ENCODE data around the gene NPPB.

NPPB gene

DNA sequence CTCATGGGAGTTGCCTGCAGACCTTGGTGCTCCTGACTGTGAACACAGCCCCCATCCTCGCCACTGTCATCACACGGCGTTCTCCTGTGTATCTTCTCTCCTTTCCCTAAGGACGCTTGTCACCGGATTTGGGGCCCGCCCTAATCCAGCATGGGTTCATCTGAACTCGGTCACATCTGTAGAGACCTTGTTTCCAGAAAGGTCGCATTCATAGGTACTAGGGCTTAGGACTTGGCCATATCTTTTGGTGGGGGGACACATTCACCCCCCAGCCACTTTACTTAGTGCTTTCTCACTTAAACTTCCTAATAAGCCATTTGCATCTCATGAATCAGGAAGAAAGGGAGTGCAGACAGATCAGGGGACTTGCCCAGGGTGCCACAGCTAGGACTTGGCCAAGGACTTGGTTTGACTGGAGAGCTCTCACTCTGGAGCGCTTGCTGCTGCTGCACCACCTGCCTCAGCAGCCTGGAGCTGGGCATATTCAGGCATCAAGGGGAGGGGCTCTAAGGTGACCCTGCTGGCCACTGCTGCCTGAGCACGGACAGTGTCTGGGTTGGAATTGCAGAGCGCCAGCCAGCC, 20.9 kb downstream of the NPPB start:
- TF ChIP-seq CEBPB (IDR thresholded peaks at IDR 0.05): no peak
- TF ChIP-seq, protein P1, sequence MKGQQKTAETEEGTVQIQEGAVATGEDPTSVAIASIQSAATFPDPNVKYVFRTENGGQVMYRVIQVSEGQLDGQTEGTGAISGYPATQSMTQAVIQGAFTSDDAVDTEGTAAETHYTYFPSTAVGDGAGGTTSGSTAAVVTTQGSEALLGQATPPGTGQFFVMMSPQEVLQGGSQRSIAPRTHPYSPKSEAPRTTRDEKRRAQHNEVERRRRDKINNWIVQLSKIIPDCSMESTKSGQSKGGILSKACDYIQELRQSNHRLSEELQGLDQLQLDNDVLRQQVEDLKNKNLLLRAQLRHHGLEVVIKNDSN (IDR thresholded peaks at IDR 0.05): no peak
- no peak for TF ChIP-seq EGR1 (IDR thresholded peaks at IDR 0.05)
- TF ChIP-seq, protein P2, sequence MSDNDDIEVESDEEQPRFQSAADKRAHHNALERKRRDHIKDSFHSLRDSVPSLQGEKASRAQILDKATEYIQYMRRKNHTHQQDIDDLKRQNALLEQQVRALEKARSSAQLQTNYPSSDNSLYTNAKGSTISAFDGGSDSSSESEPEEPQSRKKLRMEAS (IDR thresholded peaks at IDR 0.05): no peak
- TF ChIP-seq TAF1 (IDR thresholded peaks at IDR 0.05; ENCODE audit: low read depth): no peak
- TF ChIP-seq FOXM1 (IDR thresholded peaks at IDR 0.05; ENCODE audit: borderline replicate concordance, low read depth): no peak
- TF ChIP-seq ZBTB7A (IDR thresholded peaks at IDR 0.05; ENCODE audit: low read depth): no peak
- no peak for TF ChIP-seq RAD21 (IDR thresholded peaks at IDR 0.05; ENCODE audit: low read depth)
- TF ChIP-seq NFIC (IDR thresholded peaks at IDR 0.05): no peak
- TF ChIP-seq EP300 (IDR thresholded peaks at IDR 0.05; ENCODE audit: borderline replicate concordance): no peak
- no peak for TF ChIP-seq TCF12 (IDR thresholded peaks at IDR 0.05; ENCODE audit: low read depth)
- no peak for TF ChIP-seq TEAD4 (IDR thresholded peaks at IDR 0.05)
- TF ChIP-seq YY1 (IDR thresholded peaks at IDR 0.05; ENCODE audit: low read depth): no peak

DNA sequence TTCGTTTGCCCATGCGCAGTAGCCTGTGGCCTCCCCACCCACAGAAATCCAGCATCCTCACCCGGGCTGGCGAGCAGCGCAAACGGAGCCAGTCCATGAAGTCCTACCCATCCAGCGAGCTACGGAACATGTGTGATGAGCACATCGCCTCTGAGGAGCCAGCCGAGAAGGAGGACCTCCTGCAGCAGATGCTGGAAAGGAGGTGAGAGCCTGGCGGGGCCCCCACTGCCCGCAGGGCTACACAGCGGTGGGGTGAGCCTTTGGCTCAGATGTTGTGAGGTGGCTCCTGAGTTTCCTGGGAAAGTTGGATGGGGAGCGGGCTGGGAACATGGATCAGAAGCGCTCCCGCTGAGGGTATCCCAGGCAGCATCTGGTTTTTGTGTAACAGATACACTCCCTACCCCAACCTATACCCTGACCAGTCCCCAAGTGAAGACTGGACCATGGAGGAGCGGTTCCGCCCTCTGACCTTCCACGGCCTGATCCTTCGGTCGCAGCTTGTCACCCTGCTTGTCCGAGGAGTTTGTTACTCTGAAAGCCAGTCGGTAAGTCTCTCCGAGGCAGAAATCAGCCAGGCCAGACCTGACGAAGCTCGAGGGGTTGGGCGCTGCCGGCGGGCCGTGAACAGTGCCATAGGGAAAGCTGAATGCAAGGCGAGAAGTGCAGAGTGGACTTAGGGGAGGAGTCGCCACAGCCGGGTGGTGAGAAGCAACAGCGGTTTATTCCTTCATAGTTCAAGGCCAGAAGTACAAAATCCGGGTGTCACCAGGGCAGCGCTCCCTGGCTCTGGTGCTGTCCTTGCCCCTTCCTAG, 21.6 kb downstream of the NPPB start:
- no peak for TF ChIP-seq ZBTB7A (IDR thresholded peaks at IDR 0.05; ENCODE audit: low read depth)
- no peak for TF ChIP-seq RAD21 (IDR thresholded peaks at IDR 0.05; ENCODE audit: low read depth)
- TF ChIP-seq EP300 (IDR thresholded peaks at IDR 0.05; ENCODE audit: borderline replicate concordance): no peak
- TF ChIP-seq FOXM1 (IDR thresholded peaks at IDR 0.05; ENCODE audit: borderline replicate concordance, low read depth): no peak
- TF ChIP-seq, protein P1 (IDR thresholded peaks at IDR 0.05): no peak
- no peak for TF ChIP-seq TEAD4 (IDR thresholded peaks at IDR 0.05)
- TF ChIP-seq, protein P2 (IDR thresholded peaks at IDR 0.05): no peak
- no peak for TF ChIP-seq TAF1 (IDR thresholded peaks at IDR 0.05; ENCODE audit: low read depth)
- no peak for TF ChIP-seq TCF12 (IDR thresholded peaks at IDR 0.05; ENCODE audit: low read depth)
- no peak for TF ChIP-seq NFIC (IDR thresholded peaks at IDR 0.05)
- TF ChIP-seq YY1 (IDR thresholded peaks at IDR 0.05; ENCODE audit: low read depth): no peak
- TF ChIP-seq CREB1 (IDR thresholded peaks at IDR 0.05; ENCODE audit: low read depth): no peak
- TF ChIP-seq CEBPB (IDR thresholded peaks at IDR 0.05): no peak
- TF ChIP-seq EGR1 (IDR thresholded peaks at IDR 0.05): no peak

DNA sequence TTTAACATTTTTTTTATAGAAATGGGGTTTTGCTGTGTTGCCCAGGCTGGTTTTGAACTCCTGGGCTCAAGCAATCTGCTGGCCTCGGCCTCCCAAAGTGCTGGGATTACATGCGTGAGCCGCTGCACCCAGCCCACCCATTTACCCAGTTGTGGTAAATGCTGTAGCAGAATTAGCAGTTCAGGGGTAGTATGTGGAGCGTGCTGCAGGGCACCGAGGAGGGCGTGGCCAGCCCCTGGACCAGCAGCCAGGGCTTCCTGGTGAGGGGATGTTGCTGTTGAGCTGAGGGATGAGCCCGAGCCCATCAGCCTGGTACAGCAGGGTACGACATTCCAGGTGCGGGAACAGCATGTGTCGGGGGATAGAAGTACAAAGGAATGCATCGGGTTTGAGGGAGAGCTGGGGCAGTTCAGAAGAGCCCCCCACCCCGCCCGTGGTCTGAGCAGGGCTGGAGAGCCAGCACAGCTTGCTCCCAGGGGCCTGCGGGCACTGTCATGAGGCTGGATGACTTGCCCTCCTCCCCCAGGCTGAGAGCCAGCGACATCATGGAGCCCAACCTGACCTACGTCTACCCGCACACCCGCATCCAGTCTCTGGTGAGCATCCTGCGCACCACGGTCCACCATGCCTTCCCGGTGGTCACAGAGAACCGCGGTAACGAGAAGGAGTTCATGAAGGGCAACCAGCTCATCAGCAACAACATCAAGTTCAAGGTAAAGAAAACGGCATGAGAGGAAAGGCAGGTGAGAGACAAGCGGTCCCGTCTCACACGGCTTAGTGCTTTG, 23.1 kb downstream of the NPPB start:
- TF ChIP-seq, protein P1 (IDR thresholded peaks at IDR 0.05): no peak
- no peak for TF ChIP-seq FOXM1 (IDR thresholded peaks at IDR 0.05; ENCODE audit: borderline replicate concordance, low read depth)
- no peak for TF ChIP-seq CREB1 (IDR thresholded peaks at IDR 0.05; ENCODE audit: low read depth)
- no peak for TF ChIP-seq ZBTB7A (IDR thresholded peaks at IDR 0.05; ENCODE audit: low read depth)
- TF ChIP-seq RAD21 (IDR thresholded peaks at IDR 0.05; ENCODE audit: low read depth): no peak
- TF ChIP-seq, protein P2 (IDR thresholded peaks at IDR 0.05): no peak

DNA sequence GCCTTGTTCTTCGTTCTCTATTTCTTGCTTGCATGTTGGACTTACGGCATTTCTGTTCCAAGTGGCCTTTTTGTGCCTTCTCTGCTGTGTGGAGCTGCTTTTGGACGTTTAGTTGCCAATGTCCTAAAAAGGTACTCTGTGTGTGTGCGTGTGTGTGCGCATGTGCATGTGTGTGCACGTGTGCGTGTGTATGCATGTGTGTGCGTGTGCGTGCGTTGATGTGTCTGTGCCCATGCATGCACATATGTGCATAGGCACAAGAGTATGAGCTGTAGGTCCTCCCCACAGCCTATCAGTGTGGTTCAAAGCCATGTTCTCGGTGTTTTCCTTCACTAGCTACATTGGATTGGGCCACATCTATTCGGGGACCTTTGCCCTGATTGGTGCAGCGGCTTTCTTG, 24.8 kb downstream of the NPPB start:
- TF ChIP-seq RAD21 (IDR thresholded peaks at IDR 0.05; ENCODE audit: low read depth): no peak
- TF ChIP-seq TAF1 (IDR thresholded peaks at IDR 0.05; ENCODE audit: low read depth): no peak
- TF ChIP-seq, protein P3, sequence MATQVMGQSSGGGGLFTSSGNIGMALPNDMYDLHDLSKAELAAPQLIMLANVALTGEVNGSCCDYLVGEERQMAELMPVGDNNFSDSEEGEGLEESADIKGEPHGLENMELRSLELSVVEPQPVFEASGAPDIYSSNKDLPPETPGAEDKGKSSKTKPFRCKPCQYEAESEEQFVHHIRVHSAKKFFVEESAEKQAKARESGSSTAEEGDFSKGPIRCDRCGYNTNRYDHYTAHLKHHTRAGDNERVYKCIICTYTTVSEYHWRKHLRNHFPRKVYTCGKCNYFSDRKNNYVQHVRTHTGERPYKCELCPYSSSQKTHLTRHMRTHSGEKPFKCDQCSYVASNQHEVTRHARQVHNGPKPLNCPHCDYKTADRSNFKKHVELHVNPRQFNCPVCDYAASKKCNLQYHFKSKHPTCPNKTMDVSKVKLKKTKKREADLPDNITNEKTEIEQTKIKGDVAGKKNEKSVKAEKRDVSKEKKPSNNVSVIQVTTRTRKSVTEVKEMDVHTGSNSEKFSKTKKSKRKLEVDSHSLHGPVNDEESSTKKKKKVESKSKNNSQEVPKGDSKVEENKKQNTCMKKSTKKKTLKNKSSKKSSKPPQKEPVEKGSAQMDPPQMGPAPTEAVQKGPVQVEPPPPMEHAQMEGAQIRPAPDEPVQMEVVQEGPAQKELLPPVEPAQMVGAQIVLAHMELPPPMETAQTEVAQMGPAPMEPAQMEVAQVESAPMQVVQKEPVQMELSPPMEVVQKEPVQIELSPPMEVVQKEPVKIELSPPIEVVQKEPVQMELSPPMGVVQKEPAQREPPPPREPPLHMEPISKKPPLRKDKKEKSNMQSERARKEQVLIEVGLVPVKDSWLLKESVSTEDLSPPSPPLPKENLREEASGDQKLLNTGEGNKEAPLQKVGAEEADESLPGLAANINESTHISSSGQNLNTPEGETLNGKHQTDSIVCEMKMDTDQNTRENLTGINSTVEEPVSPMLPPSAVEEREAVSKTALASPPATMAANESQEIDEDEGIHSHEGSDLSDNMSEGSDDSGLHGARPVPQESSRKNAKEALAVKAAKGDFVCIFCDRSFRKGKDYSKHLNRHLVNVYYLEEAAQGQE (IDR thresholded peaks at IDR 0.05; ENCODE audit: low read depth): no peak
- no peak for TF ChIP-seq TEAD4 (IDR thresholded peaks at IDR 0.05)
- TF ChIP-seq CREB1 (IDR thresholded peaks at IDR 0.05; ENCODE audit: low read depth): no peak
- TF ChIP-seq FOXM1 (IDR thresholded peaks at IDR 0.05; ENCODE audit: borderline replicate concordance, low read depth): no peak
- TF ChIP-seq, protein P2 (IDR thresholded peaks at IDR 0.05): no peak
- TF ChIP-seq ZBTB7A (IDR thresholded peaks at IDR 0.05; ENCODE audit: low read depth): no peak

DNA sequence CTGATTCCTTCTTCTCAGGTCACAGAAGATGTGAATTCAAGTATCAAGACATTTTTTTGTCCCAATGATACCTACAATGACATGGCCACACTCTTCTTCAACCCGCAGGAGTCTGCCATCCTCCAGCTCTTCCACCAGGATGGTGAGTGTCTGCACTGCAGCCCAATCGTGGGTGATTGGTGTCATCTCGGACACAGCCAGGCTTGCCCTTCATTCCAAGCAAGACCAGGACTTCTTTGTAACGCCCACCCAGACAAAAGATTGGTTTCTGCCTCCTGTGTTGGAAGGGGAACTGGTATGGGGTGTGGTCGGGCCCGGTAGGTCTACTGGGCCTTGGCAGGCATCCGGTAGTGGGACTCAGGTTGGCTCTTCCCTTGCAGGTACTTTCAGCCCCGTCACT, 25.2 kb downstream of the NPPB start:
- TF ChIP-seq, protein P2 (IDR thresholded peaks at IDR 0.05): no peak
- TF ChIP-seq TAF1 (IDR thresholded peaks at IDR 0.05; ENCODE audit: low read depth) (no peak), RAD21 (IDR thresholded peaks at IDR 0.05; ENCODE audit: low read depth) (no peak), ZBTB7A (IDR thresholded peaks at IDR 0.05; ENCODE audit: low read depth) (no peak), TCF12 (IDR thresholded peaks at IDR 0.05; ENCODE audit: low read depth) (no peak), NFIC (IDR thresholded peaks at IDR 0.05) (no peak), TEAD4 (IDR thresholded peaks at IDR 0.05) (no peak), YY1 (IDR thresholded peaks at IDR 0.05; ENCODE audit: low read depth) (no peak), CEBPB (IDR thresholded peaks at IDR 0.05) (no peak), CREB1 (IDR thresholded peaks at IDR 0.05; ENCODE audit: low read depth) (no peak), FOXM1 (IDR thresholded peaks at IDR 0.05; ENCODE audit: borderline replicate concordance, low read depth) (no peak), EGR1 (IDR thresholded peaks at IDR 0.05) (no peak), EP300 (IDR thresholded peaks at IDR 0.05; ENCODE audit: borderline replicate concordance) (no peak)
- TF ChIP-seq, protein P1 (IDR thresholded peaks at IDR 0.05): no peak
- TF ChIP-seq, protein P3 (IDR thresholded peaks at IDR 0.05; ENCODE audit: low read depth): no peak
